Esophagus (tissue), 2 donors: ENCODE data around the gene MYO7B. TPM values are rescaled to one million over a fixed set of nuclear protein-coding genes. Genes with fewer than 3 reads are reported as not detected.

ENCODE experiments used
- H3K27ac ChIP-seq, 2 donors: one replicate each; pipeline ENCODE4 v1.5.1; 2013; ENCODE audit warnings: low read depth in 2 of 2, mild to moderate bottlenecking in 2 of 2, inconsistent platforms in 1 of 2, low read length in 1 of 2, moderate library complexity in 1 of 2
- H3K27me3 ChIP-seq, 2 donors: one replicate each; pipeline ENCODE4 v1.6.1; 2013; ENCODE audit warnings: low read length in 2 of 2, control low read depth in 1 of 2, mild to moderate bottlenecking in 1 of 2; ENCODE audit not compliant: insufficient read depth in 2 of 2, control insufficient read depth in 1 of 2
- H3K36me3 ChIP-seq, 2 donors: one replicate each; pipeline ENCODE4 v1.6.1; 2013; ENCODE audit warnings: low read length in 1 of 2; ENCODE audit not compliant: control insufficient read depth in 2 of 2, insufficient read depth in 2 of 2
- H3K4me1 ChIP-seq, 2 donors: one replicate each; pipeline ENCODE4 v1.6.1; 2013; ENCODE audit warnings: low read length in 1 of 2; ENCODE audit not compliant: control insufficient read depth in 2 of 2, insufficient read depth in 2 of 2
- H3K4me3 ChIP-seq, 2 donors: one replicate each; pipeline ENCODE4 v1.5.1; 2013; ENCODE audit warnings: low read length in 2 of 2, mild to moderate bottlenecking in 2 of 2, low read depth in 1 of 2, moderate library complexity in 1 of 2
- H3K9me3 ChIP-seq, 2 donors: one replicate each; pipeline ENCODE4 v1.6.1; 2013; ENCODE audit warnings: mild to moderate bottlenecking in 2 of 2, low read depth in 1 of 2, low read length in 1 of 2, moderate library complexity in 1 of 2; ENCODE audit not compliant: control insufficient read depth in 2 of 2, insufficient read depth in 1 of 2
- WGBS, 2 donors: extraction: QIAGEN DNeasy Blood & Tissue Kit; methylation state at CpG; one replicate each; pipeline ENCODE4 v1.1.7; 2013; 5-methylcytosine and 5-hydroxymethylcytosine counted together
- polyA plus RNA-seq, 2 donors: library from polyadenylated mRNA; stranded (reverse); fragments of 200-250 nt; gene quantifications; one replicate each; pipeline ENCODE4 v1.2.3, GENCODE V29; 2013
- donor health status: healthy with polysubstance abuse.
- donor health status: Bipolar disorder and iron deficiency.

The MYO7B gene
- polyA plus RNA-seq, 2 donors: 0.09 to 0.20 TPM

DNA sequence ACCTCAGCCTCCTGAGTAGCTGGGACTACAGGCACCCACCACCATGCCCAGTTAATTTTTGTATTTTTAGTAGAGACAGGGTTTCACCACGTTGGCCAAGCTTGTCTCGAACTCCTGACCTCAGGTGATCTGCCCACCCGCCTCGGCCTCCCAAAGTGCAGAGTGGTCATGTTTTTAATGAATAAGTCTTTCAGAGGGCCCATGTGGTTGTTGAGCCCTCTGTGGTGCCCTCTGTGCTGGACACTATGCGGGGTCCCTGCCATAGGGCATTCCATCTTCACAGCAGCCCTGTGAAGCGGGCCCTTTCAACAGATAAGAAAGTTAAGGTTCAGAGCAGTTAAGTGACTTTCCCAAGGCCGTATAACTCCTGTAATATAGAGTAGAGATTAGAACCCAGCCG, 25.9 kb downstream of the MYO7B start:
- no peaks in the 10 kb centered on the region for H3K9me3 ChIP-seq
- no peaks in the 10 kb centered on the region for H3K36me3 ChIP-seq
- H3K27me3 ChIP-seq: no peaks in the 10 kb centered on the region
- no peaks in the 10 kb centered on the region for H3K4me1 ChIP-seq
- WGBS, 2 donors: 85 to 91% methylated on average over 8 of the region's 8 CpGs
- H3K27ac ChIP-seq: no peak overlapping the region
- no peak overlapping the region for H3K4me3 ChIP-seq

- H3K27ac ChIP-seq: no peak overlapping the region
- no peaks in the 10 kb centered on the region for H3K4me1 ChIP-seq
- no peaks in the 10 kb centered on the region for H3K27me3 ChIP-seq
- H3K9me3 ChIP-seq: no peaks in the 10 kb centered on the region
- 81 to 86% methylated on average over 2 of the region's 2 CpGs for WGBS, 2 donors
- H3K4me3 ChIP-seq: no peak overlapping the region
- no peaks in the 10 kb centered on the region for H3K36me3 ChIP-seq
Observed at GRCh38 chr2:127562936-127563335, 27.5 kb downstream of the MYO7B start.

GRCh38 chr2:127563458-127564428, 28.3 kb downstream of the MYO7B start:
- H3K36me3 ChIP-seq: no peaks in the 10 kb centered on the region
- no peak overlapping the region for H3K27ac ChIP-seq
- no peak overlapping the region for H3K4me3 ChIP-seq
- no peaks in the 10 kb centered on the region for H3K27me3 ChIP-seq
- WGBS, 2 donors: 73% methylated on average over 14 of the region's 14 CpGs
- H3K9me3 ChIP-seq: no peaks in the 10 kb centered on the region
- H3K4me1 ChIP-seq: no peaks in the 10 kb centered on the region

GRCh38 chr2:127564429-127565260, 29.2 kb downstream of the MYO7B start:
- no peaks in the 10 kb centered on the region for H3K36me3 ChIP-seq
- no peak overlapping the region for H3K4me3 ChIP-seq
- H3K27me3 ChIP-seq: no peaks in the 10 kb centered on the region
- H3K4me1 ChIP-seq: no peaks in the 10 kb centered on the region
- no peak overlapping the region for H3K27ac ChIP-seq
- WGBS, 2 donors: 88 to 89% methylated on average over 11 of the region's 11 CpGs
- no peaks in the 10 kb centered on the region for H3K9me3 ChIP-seq

DNA sequence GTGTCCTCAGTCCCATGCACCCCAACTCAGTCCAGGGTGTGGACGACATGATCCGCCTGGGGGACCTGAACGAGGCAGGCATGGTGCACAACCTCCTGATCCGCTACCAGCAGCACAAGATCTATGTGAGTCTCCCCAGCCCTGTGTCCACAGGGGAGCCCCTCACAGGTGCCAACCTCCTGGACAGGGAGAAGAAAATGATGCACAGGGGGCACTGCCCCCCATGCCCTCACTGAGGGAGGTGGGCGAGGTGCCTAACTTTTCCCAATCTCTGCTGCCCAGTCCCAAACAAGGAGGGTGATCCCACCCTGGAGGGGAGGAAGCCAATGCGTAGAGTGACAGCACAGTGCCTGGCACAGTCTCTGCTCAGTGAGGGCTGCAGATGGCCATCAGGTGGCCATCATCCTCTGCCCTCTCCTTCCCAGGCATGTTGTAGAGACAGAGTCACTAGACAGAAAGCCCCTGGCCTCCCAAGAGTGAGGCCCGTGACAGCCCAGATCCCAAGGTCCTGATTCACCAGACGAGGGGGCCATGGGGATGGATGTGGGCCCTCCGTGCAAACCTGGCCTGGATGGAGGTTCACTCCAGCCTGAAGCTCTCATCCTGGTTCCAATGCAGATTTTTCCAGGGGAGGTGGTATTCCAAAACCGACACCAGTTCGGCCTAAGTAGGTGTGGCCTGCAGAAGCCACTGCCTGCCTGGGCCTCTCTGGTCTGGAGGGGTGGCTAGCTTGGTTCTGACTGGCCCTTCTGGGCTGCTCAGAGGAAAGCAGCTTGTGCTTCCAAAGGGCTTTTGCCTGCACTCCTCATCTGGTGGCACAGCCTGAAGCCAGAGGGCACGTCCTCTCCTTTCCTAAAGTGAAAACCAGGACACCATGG, 30.0 kb downstream of the MYO7B start:
- 93 to 95% methylated on average over 12 of the region's 12 CpGs for WGBS, 2 donors
- Histone ChIP-seq H3K36me3 (no peaks in the 10 kb centered on the region), H3K4me1 (no peaks in the 10 kb centered on the region), H3K4me3 (no peak overlapping the region), H3K27ac (no peak overlapping the region), H3K9me3 (no peaks in the 10 kb centered on the region), H3K27me3 (no peaks in the 10 kb centered on the region)

DNA sequence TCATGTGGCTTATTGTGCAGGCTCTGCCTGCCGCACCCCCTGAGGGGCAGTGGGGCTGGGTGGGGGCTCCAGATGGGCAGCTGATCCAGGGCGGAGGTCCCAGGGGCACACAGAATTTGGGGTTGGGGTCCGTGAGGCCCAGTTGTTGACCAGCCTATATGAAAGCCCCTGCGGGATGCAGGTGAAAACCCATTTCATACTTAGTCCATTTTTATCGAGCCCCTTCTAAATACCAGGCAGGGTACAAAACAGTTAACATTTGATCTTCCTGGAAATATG, 30.6 kb downstream of the MYO7B start:
- no peak overlapping the region for H3K27ac ChIP-seq
- H3K4me1 ChIP-seq: no peaks in the 10 kb centered on the region
- H3K27me3 ChIP-seq: no peaks in the 10 kb centered on the region
- no peak overlapping the region for H3K4me3 ChIP-seq
- 93% methylated on average over 5 of the region's 5 CpGs for WGBS, 2 donors
- no peaks in the 10 kb centered on the region for H3K9me3 ChIP-seq
- no peaks in the 10 kb centered on the region for H3K36me3 ChIP-seq

GRCh38 chr2:127566576-127566975, 31.1 kb downstream of the MYO7B start:
- no peak overlapping the region for H3K27ac ChIP-seq
- H3K4me3 ChIP-seq: no peak overlapping the region
- no peaks in the 10 kb centered on the region for H3K36me3 ChIP-seq
- no peaks in the 10 kb centered on the region for H3K9me3 ChIP-seq
- H3K4me1 ChIP-seq: no peaks in the 10 kb centered on the region
- no peaks in the 10 kb centered on the region for H3K27me3 ChIP-seq
- 83 to 87% methylated on average over 10 of the region's 10 CpGs for WGBS, 2 donors

DNA sequence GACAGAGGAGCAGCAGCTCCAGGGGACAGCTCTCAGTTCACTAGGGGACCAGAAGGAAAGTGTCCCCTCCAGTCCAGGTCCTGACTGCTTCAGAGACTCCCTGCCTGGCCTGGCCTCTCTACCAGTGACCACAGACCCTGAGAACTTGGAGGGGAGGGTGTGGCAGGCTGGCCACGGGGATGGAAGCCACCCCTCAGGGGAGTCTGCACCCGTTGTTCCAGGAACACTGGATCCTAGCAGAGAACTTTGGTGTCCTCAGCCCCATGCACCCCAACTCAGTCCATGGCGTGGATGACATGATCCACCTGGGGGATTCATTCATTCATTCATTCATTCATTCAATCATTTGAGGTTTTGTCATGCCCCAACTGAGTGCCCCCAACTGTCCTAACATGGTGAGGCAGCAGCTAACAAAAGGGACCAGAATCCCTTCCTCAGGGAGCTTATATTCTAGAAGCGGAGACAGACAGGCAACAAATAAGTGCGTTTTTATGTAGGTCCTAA, 31.9 kb downstream of the MYO7B start:
- no peaks in the 10 kb centered on the region for H3K9me3 ChIP-seq
- no peak overlapping the region for H3K4me3 ChIP-seq
- H3K27me3 ChIP-seq: no peaks in the 10 kb centered on the region
- 83 to 86% methylated on average over 5 of the region's 5 CpGs for WGBS, 2 donors
- no peaks in the 10 kb centered on the region for H3K36me3 ChIP-seq
- no peak overlapping the region for H3K27ac ChIP-seq
- H3K4me1 ChIP-seq: no peaks in the 10 kb centered on the region

GRCh38 chr2:127568128-127568527, 32.6 kb downstream of the MYO7B start:
- H3K36me3 ChIP-seq: no peaks in the 10 kb centered on the region
- no peaks in the 10 kb centered on the region for H3K4me1 ChIP-seq
- WGBS, 2 donors: 91 to 94% methylated on average over 6 of the region's 6 CpGs
- no peak overlapping the region for H3K27ac ChIP-seq
- no peak overlapping the region for H3K4me3 ChIP-seq
- no peaks in the 10 kb centered on the region for H3K27me3 ChIP-seq
- no peaks in the 10 kb centered on the region for H3K9me3 ChIP-seq
